NCI-H1694 treated with DMSO at 0.1 percent for 48 hours (cell line): ENCODE results near the gene CPLX1.
"Not testable (repeated sequence)": the region's sequence is repeated elsewhere in the genome, so short reads cannot be mapped to it uniquely, and the experiment has no call there.

ENCODE experiments used
- DNase-seq: peaks from one replicate; lab custom pipeline; 2025; lab: John Stamatoyannopoulos, UW

The CPLX1 gene

DNA sequence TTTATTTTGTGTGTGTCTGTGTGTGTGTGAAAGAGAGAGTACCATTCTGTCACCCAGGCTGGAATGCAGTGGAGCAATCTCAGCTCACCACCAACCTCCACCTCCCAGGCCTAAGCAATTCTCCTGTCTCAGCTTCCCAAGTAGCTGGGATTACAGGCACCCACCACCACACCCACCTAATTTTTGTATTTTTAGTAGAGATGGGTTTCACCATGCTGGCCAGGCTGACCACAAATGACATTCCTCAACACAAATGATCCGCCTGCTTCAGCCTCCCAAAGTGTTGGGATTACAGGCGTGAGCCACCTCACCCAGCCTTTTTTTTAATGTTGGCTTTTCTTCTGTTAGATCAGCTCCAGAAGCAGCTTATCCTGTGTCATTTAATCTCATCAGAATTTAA, 50.4 kb downstream of the CPLX1 start:
- DNase-seq: not testable (repeated sequence)

DNA sequence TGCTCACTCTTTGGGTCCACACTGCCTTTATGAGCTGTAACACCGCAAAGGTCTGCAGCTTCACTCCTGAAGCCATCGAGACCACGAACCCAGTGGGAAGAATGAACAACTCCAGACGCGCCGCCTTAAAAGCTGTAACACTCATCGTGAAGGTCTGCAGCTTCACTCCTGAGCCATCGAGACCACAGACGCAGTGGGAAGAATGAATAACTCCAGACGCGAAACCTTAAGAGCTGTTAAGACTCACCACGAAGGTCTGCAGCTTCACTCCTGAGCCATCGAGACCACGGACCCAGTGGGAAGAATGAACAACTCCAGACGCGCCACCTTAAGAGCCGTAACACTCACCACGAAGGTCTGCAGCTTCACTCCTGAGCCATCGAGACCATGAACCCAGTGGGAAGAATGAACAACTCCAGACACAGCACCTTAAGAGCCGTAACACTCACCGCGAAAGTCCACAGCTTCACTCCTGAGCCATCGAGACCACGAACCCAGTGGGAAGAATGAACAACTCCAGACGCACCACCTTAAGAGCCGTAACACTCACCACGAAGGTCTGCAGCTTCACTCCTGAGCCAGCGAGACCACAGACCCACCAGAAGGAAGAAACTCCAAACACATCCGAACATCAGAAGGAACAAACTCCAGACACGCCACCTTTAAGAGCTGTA, 51.4 kb downstream of the CPLX1 start:
- DNase-seq: not testable (repeated sequence)

DNA sequence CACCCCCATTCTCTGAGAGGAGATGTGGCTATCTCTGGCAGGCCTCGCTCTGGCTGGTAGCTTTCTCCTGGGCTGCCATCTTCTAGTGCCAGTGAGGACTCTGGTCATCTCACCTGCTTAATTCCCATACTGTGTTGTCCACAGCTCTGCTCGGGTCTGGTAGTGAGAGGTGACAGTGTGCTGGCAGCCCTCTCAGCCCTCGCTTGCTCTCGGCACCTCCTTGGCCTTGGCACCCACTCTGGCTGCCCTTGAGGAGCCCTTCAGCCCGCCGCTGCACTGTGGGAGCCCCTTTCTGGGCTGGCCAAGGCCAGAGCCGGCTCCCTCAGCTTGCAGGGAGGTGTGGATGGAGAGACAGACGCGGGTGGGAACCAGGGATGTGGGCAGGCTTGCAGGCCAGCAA, 52.7 kb downstream of the CPLX1 start:
- no peak for DNase-seq

DNA sequence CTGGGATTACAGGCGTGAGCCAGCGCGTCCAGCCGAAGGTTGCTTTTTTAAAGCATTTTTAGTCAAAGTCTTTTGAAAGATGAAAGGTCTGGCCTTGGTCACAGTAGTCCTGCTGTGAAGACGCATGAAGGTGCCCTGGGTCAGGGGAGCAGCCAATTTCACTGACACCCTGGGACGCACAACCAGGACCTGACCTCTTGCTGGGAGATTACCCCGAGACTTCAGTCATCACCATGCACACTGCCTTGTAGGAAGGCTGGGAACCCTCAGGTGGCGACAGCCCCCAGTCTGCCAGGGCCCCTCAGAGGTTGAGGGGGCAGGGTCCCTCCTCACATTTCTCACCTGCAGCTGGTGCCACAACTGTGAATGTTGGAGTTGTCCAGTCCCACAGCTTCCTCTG, 53.2 kb downstream of the CPLX1 start:
- DNase-seq: no peak

DNA sequence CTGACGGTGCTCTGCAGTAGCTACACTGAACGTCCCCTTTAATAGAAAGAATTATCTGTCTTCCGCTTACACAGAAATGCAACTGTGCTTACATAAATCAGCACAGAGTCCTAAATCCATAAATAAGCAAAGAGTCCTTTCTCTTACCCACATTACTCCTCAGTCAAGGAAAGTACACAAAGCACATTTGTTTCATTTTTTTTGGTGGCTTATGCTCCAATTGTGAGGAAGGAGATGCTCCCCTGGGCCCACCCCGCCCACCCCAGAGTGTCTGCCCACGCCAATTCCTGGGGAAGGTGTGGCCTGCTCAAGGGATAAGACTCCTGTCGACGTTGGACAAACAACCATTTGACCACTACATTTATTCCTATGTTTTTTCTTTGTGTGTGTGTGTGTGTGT, 53.8 kb downstream of the CPLX1 start:
- DNase-seq: no peak

DNA sequence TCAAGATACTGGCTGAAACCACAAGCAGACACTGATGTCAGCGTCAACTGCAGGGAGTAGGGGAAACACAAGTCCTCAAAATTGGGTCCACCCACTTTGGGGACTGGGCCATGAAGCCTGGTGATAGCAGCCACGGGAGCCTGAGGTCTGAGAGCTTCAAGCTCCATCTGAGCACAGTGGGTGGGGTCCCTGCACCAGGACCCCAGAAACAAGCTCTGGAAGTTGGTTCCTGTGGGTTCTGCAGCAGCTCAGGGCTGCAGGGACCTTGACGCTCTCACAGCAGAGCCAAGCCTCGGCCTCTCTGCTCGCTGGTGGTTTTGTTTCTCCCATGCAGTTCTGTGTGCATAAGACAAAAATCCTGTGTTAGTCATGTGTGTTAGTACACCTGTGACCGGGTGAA, 54.5 kb downstream of the CPLX1 start:
- no peak for DNase-seq

DNA sequence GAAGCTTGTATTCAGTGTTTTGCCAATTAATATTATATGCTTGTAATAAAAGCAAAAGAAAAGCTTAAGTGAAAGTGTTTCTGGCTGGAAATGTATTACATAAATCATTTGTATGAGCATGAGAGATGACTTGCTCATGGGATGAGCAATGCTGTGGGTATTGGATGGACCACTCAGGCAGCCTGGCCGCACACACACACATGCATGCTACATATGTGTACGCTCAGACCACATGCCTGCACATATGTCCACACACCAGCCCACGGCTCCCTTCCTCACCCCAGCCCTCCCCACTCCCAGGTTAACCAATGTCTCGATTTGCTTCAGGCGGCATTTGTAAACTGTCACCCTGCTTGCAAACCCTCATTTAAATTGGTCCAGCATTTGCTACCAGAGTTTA, 55.9 kb downstream of the CPLX1 start:
- DNase-seq: no peak

DNA sequence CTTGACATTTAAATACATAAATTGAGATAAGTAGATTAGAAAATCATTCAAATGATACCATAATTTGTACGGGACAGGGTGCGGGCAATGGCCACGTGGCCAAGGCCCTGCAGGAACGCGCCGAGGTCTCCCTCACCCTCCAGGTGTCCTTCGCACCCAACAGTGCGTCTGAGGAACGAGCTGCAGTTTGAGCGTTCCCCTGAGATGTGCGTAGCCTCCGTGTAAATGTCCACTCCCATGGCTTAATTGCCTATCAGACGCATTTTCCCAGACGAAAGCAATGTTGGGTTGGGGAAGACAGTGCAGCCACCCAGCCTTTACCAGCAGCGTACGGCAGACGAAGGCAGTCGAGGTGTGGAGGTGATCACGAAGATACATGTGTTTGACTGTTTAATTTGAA, 56.4 kb downstream of the CPLX1 start:
- no peak for DNase-seq

DNA sequence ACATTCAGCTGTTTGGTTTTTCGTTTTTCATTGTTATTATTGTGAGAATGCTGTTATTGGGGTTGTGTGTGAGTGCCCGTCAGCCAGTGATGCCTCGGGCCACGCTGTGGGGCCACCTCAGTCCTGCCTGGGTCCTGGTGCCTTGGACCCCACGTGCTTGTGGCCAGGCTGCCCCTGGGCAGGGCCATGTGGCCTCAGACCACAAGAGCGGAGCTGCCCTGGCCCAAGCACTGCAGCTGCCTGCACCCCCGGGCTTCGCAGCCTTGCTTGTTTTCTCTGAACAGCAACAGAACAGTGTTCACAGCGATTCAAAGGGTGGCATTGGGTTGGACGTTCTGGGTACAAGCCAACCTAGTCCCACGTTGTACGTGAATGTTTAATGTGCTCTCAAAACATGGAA, 56.9 kb downstream of the CPLX1 start:
- no peak for DNase-seq

DNA sequence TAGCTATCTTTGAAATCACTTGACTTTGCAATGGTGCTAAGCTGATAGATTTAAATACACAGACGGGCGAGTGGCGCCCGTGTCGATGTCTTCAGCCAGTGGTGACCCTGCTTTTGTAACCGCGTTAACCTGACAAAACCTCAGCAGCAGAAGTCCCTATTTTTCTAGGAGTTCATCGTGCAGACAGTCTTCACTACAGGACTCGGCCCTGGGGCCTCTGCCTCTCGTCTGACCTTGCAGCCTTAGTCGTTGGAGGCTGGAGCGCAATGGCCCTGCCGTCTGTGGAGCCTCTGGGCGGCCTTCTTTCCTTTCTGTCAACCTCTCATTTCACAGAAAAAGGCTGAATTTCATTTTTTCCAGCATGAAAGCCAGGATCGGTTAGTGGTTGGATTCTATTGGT, 57.9 kb downstream of the CPLX1 start:
- DNase-seq: no peak

DNA sequence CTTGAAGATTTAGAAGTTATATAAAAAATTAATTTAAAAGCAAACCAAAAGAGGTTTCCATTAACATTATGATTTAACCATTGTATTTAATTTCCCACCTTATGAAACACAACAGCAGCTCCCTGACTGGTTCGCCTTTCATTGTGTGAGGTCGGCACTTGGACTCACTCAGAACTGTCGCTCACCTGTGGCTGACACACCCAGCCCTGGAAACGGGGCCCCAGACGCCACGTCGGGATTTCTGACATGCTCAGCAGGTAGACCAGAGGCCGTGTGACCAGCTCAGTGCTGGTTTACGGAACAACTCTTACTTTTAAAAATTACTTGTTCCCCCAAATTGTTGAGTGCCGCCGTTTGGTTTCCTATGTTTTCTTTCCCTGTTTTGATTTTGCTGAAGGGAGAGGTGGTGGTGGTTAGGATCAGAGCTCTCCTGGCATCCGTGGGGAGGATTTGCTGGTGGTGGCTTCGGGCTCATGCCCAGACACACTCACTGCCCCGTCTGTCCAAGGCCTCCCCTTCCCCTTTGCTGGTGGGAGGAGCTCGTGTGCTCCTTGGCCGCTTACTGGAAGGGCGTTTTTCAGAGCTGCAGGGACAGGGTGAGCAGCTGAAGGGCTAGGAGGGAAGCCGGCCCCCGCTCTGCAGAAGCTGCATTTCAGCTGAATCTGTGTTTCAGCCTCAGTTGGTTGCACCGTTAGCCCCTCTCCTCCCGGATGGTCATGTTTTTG, 59.2 kb downstream of the CPLX1 start:
- DNase-seq: no peak

DNA sequence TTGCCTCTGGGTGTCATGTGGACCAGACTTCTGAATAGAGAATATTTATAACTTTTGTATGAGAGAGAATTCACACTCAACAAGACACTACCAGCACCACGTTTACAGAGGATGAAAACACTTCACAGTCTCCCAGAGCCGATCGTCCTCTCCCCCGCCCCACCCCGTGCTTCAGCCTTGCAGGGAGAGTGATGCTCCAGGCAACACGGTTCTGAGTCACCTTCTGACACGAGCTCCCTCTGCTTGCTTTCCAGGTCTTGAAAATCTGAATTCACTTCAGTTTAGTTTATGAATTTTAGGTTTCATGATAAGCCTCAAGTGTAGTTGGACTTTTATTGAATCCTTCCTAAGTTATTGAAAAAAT, 59.8 kb downstream of the CPLX1 start:
- DNase-seq: no peak

DNA sequence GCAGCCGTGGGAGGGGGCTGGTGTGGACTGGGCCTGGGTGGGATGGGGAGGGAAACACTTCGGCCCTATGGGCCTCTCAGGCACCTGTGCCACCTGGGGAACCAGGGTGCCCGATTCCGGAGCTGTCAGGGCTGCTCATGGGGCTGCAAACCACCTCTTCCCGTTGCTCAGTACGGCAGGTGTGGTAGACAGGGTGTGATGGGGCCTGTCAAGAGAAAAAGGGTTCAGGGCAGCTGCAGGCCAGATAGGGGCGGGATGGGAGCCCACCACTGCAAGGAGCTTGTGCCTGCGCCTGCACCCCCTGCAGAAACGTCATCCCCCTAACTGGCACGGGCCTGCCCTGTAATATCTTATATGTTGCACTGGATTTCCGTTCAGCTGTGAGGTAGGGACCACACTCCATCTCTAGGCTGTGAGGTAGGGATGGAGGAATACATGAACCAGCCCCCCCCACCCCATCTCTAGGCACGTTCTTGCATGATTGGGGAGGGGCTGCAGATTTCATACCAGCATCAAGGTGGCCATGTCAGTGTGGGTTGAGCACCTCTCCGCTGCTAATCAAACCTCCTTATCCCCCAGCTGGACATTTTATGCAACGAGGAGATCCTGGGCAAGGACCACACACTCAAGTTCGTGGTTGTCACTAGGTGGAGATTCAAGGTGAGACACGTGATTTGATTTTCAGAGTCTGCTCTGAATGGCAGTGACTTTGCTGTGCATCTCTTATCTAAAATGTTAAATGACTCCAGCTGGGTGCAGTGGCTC, 61.3 kb downstream of the CPLX1 start:
- no peak for DNase-seq

DNA sequence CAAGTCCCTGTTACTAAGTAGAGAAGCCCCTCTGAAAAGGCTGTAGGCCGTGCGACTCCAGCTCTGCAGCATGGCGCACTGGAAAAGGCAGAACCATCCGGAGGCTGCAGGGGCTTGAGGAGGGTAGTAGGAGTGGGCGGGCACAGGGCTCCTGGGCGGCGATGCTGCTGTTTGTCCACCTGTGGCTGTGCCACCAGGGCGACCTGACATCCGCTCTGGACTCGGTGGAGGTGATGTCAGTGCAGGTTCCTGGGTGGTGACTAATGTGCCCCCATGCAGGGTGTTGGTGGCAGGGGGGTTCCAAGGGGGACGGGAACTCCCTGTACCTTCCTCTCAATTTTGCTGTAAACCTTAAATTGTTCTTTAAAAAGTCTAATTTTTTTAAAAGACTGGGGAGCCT, 62.0 kb downstream of the CPLX1 start:
- no peak for DNase-seq

DNA sequence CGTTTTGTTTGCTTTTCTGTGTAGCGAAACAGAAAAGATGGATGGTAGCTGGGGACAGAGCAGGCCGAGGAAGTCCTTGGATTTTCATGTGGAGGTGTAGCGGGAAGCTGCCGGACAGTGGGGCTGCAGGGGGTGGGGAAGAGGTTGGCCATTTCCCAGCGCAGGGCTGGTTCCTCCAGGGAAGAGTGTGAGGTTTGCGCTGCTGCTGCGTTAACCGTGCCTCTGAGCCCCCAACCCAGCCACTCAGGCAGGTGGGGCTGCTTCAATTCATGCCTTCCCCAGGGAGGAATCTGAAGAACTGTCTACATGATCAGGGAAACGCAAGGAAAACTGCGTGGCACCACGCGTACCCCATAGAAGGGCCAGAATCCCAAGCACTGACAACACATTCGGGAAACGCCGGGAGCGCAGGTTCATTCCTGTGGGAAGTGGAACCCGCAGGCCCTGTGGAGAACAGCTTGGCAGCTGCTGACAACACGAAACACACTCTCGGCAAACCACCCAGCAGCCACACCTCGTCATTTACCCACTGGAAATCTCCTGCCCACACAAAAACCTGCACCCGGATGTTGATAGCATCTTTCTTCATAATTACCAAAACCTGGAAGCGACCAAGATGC, 62.6 kb downstream of the CPLX1 start:
- DNase-seq: no peak

DNA sequence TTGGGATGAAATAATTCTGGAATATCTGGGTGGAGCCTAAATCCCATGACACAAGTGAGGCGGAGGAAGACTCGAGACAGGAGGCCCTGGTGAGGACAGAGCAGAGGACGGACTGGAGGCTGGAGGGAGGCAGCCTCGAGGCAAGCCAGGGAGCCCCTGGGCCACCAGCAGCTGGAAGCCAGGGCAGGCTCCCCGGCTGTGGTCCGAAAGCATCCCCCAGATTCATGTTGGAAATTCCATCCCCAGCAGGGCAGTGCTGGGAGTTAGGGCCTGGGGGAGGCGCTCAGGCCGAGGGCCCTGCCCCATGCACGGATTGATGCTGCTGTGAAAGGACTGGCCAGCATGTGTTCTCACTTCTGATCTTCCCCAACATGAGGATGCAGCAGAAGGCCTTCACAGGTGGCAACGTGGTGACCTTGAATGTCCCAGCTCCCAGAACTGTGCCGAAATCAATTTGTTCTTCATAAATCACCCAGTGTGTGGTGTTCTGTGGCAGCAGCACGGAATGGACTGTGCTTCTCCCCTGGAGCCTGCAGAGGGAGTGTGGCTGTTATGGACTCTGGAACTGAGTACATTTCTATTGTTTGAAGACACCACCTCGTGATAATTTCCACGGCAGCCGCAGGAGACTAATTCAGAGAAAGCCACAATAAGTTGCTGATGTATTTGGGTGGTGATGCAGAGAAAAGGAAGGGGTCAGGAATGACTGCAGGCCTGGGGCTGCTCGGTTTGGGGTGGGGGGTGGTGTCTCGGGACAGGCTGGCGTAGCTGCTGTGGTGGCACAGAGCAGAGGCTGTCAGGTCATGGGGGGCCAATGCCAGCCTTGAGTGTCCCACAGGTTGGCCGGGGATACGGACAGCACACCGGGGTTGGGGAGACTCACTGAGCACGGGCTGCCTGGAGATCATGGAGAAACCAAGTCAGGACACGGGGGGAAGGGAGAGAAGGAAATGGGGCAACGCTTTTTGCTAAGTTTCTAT, 63.4 kb downstream of the CPLX1 start:
- DNase-seq: peak; percentile 12

DNA sequence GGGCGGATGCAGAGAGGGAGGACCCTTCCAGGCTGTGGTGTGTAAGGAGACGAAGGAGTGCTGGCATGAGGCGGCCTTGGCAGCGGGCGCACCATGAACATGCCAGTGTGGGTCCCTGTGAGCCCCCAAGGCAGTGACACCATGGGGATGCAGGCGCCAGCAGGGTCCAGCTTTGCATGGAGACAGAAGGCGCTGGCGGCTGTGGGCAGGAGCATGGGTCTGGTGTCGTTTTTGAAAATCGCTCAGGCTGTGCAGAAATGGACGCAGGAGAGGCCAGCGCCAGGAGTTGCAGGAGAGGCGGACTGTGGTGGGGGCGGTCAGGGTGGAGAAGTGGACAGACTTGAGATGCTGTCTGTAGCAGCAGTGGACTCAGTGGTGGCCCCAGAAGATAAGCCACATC, 64.2 kb downstream of the CPLX1 start:
- no peak for DNase-seq

DNA sequence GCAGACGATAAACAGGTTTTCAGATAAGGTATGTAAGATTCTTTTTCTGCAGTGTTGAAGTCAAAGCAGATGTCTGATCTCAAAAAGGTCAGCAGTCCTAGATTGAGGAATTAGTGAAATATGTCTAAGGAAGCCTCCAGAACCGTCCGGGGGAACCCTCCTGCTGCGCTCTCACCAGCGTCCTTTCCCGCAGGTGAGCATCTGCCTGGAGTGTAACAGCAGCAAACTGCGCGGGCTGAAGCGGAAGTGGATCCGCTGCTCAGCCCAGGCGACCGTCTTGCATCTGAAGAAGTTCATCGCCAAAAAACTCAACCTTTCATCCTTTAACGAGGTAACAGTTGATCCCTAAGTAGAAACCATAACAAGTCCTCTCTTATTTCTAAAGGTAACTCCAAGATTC, 64.8 kb downstream of the CPLX1 start:
- DNase-seq: no peak

DNA sequence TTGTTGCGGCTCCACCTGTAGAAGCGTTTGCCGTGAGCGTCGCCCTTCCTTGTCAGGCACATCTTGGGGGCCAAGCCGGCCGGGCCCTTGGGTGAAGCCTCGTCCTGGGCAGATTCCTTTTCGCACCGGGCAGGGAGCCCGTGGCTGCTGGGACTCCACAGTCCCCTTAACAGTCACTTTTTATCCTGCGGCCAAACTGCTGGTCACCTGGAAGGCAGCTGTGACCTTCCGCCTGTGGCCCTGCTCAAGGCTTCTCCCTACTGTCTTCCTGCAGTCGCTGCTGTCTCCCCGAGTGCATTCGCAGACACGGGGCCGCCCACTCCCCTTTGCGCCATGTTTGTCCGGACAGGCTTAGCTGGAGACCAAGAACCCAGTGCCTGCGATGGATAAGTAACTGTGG, 65.3 kb downstream of the CPLX1 start:
- DNase-seq: no peak

DNA sequence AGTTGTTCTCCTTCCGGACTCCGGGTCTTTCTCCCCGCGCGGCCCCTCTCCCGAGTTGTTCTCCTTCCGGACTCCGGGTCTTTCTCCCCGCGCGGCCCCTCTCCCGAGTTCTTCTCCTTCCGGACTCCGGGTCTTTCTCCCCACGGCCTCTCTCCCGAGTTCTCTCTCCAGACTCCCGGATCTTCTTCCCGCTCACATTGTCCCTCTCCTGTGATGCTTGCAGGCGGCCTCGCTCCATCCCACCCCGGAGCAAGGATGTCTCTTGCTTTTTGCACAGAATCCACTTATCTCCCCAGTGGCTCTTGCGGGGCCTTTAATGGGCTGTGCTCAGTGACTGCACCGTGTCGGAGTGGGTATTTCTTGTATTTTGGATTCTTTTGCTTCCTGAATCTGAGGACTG, 66.1 kb downstream of the CPLX1 start:
- DNase-seq: not testable (repeated sequence)

DNA sequence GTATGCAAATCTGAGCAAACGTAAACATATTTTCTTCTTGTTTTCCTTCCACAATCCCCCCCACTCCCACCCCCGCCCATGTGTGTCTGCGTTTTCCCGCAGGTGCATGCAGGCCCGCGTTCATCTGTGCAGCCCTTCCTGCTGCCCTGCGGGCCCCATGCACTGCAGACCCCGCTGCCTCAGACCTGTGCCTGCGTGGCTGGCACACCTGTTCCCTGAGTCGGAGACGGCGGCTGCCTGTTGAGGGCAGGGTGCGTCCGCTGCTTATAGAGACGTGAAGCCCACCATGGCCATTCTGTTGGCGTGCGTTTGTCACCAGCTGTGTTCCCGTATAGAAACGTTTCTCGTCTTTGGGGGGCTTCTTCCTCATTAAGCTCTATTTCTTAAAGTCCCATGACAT, 68.8 kb downstream of the CPLX1 start:
- DNase-seq: no peak
